HCEC 1CT (cell line): ENCODE data around the gene AGA.

Experiments
- DNase-seq: peaks from one replicate; pipeline ENCODE4 v3.0.0-alpha.2; 2017

Gene AGA

GRCh38 chr4:177385576-177386277 is 56.5 kb downstream of the AGA start:
- no peak for DNase-seq

- DNase-seq: no peak
Observed at GRCh38 chr4:177384856-177385397, 57.3 kb downstream of the AGA start.

- no peak for DNase-seq
Observed at GRCh38 chr4:177381762-177382310, 60.4 kb downstream of the AGA start.
